Erythroblast (primary cell): Measurements from ENCODE around the gene MS4A18.
"Not testable (repeated sequence)": the region's sequence is repeated elsewhere in the genome, so short reads cannot be mapped to it uniquely, and the experiment has no call there.

ENCODE experiments used
- DNase-seq, 2 experiments: peaks; one replicate each; lab custom pipeline; 2025; lab: John Stamatoyannopoulos, UW
- GATA1 ChIP-seq: IDR thresholded peaks from 2 replicates; pipeline ENCODE4 v1.6.1; 2011; ENCODE audit warnings: low read depth, mild to moderate bottlenecking, control low read depth, low read length, moderate library complexity
- POLR2A ChIP-seq: IDR thresholded peaks from 2 replicates; pipeline ENCODE4 v1.6.1; 2011; ENCODE audit warnings: mild to moderate bottlenecking, low read length

MS4A18 gene

GRCh38 chr11:60724420-60724819, at the start of gene MS4A18:
MS4A18 (plus strand) TSS chr11:60724720.
- TF ChIP-seq POLR2A (no peak), GATA1 (no peak)

DNA sequence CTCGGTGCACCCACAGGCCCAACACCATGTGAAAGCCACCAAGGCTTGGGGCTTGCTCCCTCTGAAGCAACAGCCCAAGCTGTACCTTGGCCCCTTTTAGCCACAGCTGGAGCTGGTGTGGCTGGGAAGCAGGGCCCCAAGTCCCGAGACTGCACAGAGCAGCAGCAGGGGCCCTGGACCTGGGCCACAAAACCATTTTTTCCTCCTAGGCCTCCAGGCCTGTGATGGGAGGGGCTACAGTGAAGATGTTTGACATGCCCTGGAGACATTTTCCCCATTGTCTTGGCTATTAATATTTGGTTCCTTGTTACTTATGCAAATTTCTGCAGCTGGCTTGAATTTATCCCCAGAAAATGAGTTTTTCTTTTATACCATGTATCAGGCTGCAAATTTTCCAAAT, 46.3 kb upstream of the MS4A18 start:
- DNase-seq, result not testable (repeated sequence)

More at GRCh38 chr11:60724420-60724819, at the start of gene MS4A18:
- DNase-seq, result no peak

GRCh38 chr11:60679879-60680278, 44.6 kb upstream of the MS4A18 start:
- DNase-seq, result no peak
- no peak for TF ChIP-seq GATA1

- no peak for DNase-seq
- TF ChIP-seq GATA1 (no peak), POLR2A (no peak)
These were observed 43.9 kb upstream of the MS4A18 start for GRCh38 chr11:60680455-60681119.

GRCh38 chr11:60684541-60684848, 40.0 kb upstream of the MS4A18 start:
- DNase-seq, result not testable (repeated sequence)

DNA sequence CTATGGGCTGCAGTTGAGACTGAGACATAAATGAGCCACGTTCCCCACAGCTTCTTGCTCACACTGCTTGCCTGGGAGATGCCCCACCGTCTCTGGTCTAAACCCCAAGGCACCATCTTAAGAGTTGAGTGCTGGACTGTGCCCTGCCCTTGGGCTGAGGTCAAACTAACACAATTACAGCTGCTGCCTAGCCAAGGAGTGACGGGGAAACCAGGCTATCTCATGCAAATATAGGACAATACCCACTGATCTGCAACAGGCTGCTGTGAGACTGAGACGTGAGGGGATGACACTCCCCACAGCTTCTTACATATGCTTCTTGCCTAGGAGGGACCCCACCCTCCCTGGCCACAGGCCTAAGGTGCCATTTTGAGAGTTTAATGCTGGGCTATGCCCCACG, 32.9 kb upstream of the MS4A18 start:
- TF ChIP-seq POLR2A (no peak), GATA1 (no peak)
- DNase-seq, result no peak

DNA sequence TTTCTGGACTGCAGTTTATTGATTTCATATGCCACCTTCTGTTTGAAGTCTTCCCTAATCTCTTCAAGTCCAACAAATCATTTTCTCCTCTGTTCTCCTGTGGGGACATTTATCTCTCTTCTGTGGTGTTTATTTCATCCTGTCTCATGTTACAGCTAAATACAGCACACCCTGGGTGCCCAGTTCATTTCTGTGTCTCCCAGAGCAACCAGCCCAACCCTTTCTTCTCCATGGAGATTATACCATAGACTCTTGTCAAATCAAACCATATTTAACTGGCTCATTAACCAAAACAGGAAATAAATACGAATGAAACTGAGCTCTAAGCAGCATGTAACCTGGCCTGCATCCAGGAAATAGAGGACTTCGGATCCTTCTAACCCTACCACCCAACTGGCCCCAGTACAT, 25.2 kb upstream of the MS4A18 start, which contains the start of gene MS4A8:
Gene MS4A8 (plus strand): TSS at position 329 of the 408 bp plus-strand sequence. CDS start 1,249 bp downstream, outside the sequence.
- TF ChIP-seq GATA1 (no peak), POLR2A (no peak)
- no peak for DNase-seq

DNA sequence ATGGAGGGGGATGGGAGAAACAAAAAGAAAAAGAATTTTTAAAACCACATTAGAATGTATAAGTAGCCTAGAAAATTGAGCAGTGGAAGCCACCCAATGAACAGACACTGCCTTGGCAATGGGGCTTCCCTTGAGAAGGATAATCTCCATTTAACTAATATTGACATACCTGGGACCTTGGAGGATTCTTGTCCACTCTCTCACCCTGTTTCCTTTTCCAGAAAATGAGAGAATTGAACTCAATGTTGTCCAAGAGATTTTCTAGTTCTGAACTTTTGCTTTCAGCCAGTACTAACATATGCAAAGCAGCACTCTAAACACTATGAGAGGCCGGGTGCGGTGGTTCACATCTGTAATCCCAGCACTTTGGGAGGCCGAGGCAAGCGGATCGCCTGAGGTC, 24.6 kb upstream of the MS4A18 start:
- TF ChIP-seq GATA1, result no peak
- no peak for TF ChIP-seq POLR2A
- no peak for DNase-seq

GRCh38 chr11:60700689-60701468, 23.6 kb upstream of the MS4A18 start:
- DNase-seq, result peak in 1 of 2 experiments; percentile 6
- TF ChIP-seq GATA1 (no peak), POLR2A (no peak)

DNA sequence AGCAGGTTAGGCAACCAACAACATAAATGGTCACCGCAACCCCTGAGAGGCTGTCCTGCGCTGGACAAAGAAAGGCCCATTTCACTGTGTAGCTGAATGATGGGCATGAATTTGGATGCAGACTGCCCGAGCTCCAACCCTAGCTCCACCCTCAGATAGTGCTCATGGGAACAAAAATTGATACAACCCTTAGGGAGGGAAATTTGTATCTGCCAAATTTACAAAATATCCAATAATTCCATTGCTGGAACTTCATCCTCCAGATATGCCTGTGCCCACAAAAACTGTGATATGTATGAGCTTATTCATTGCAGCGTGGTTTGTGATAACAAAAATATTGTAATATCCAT, 23.1 kb upstream of the MS4A18 start:
- no peak for TF ChIP-seq POLR2A
- no peak for TF ChIP-seq GATA1
- no peak for DNase-seq

- TF ChIP-seq GATA1 (no peak), POLR2A (no peak)
- no peak for DNase-seq
These were observed 21.1 kb upstream of the MS4A18 start for GRCh38 chr11:60703374-60703773.

GRCh38 chr11:60705895-60706294, 18.6 kb upstream of the MS4A18 start:
- DNase-seq, result no peak
- TF ChIP-seq GATA1 (no peak), POLR2A (no peak)

GRCh38 chr11:60706931-60707330, 17.6 kb upstream of the MS4A18 start:
- no peak for DNase-seq
- TF ChIP-seq POLR2A, result no peak

DNA sequence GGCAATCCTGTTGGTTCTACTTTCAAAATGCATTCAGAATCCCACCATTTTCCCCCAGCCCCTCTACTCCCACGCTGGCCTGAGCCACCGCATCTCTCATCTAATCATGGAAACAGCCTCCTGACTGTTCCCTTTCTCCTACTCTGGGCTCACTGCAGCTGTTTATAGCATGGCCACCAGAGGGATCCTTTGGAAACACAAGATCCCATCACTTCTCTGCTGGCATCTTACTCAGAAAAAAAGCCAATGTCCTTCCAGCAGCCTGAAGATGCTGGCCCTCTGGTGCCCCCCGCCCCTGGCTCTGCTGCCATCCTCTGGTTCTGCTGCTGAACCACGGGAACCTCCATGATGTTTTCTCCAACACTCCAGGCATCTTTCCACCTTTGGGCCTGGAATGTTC, 14.0 kb upstream of the MS4A18 start:
- TF ChIP-seq POLR2A (no peak), GATA1 (no peak)
- no peak for DNase-seq

DNA sequence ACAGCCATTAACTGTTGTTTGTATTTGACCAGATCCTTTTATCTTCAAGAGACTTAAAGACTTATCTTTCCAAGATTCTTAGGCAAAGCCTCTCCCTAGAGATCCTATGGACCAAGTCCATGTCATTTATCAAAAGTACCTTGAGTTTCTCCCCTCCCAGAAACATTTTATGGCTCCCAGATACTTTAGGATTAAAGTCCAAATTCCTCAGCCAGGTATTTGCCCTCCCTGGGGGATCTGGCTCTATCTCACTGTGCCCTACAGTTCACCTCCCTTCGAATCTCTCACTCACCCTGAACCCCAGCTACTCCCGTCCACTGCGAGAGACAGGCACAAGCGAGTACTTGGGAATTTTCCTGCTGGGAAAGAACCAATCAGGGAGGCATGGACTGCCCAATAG, 13.2 kb upstream of the MS4A18 start:
- DNase-seq, result no peak
- TF ChIP-seq POLR2A (no peak), GATA1 (no peak)

DNA sequence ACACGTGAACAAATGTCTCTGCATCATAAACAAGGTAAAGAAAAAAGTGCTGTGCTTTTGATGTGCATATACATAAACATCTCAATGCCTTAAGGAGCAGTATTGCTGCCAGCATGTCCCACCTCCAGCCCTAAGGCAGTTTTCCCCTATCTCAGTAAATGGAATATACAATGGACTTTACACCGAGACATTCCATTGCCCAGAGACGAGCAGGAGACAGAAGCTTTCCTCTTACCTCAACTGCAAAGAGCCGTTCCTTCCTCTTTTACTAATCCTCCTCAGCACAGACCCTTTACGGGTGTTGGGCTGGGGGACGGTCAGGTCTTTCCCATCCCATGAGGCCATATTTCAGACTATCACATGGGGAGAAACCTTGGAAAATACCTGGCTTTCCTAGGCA, 11.1 kb upstream of the MS4A18 start:
- not testable (repeated sequence) for DNase-seq
